ENCODE results near the gene SDR39U1.

The SDR39U1 gene

DNA sequence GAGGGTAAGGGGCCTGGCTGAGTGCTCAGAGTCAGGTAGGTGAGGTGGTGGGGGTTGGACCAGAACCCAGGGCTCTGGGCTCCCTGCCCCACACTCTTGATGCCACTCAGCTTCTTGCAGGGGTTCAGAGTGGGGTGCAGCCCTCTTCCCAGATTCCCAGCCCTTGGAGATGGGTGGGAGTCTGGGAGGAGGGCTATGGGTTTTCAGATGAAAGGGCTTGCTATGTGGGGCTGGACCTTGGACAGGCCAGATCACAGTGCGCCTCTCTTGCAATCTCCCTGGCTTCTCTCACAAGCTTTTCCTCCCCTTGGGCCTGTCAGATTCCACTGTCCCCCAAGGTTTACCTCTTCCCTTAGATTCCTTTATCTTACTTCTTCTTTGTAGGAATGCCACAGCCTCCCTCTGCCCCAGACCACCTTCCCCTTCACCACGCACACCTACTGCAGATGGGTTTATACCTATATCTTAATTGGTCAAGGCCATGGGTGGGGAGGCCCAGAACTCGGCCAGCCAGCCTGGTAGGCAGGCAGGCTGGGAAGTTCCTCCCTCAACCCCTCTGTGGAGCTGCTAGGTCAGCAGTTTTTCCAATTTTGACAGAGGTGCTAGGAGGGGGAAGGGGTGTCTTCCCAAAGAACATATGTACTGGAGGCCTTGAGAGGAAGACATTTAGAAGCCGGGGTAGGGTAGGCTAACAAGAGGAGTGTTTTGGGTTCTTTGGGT, 42.4 kb downstream of the SDR39U1 start:
- TF ChIP-seq, protein P1, sequence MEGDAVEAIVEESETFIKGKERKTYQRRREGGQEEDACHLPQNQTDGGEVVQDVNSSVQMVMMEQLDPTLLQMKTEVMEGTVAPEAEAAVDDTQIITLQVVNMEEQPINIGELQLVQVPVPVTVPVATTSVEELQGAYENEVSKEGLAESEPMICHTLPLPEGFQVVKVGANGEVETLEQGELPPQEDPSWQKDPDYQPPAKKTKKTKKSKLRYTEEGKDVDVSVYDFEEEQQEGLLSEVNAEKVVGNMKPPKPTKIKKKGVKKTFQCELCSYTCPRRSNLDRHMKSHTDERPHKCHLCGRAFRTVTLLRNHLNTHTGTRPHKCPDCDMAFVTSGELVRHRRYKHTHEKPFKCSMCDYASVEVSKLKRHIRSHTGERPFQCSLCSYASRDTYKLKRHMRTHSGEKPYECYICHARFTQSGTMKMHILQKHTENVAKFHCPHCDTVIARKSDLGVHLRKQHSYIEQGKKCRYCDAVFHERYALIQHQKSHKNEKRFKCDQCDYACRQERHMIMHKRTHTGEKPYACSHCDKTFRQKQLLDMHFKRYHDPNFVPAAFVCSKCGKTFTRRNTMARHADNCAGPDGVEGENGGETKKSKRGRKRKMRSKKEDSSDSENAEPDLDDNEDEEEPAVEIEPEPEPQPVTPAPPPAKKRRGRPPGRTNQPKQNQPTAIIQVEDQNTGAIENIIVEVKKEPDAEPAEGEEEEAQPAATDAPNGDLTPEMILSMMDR (IDR thresholded peaks at IDR 0.05; ENCODE audit: low read depth, low read length), result no peak
- peak overlapping the region; percentile 60 for H3K4me3 ChIP-seq (ENCODE audit: low read depth, low read length)
- in situ Hi-C loops (cut with HindIII; ENCODE audit: low sequenced_read_pairs), result no loop called here
- DNase-seq (ENCODE audit: low read depth, low spot score), result no peak

DNA sequence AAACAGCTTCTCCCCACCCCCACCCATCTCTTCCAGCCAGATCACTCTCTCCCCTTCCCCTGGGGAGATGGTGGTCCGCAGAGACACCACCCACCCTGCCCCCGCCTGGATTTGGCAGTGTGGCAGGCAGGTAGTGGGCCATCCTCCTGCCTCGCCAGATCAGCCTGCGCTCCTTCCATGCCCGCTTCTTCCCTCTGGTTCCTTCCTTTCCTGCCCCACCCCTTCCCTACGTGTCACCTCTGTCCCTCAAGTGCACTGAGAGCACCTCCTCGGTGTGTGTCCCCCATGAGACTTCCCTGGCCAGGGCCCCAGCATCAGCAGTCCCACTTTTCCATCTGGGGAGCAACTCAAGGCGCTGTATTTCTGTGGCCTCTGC, 43.1 kb downstream of the SDR39U1 start:
- H3K4me3 ChIP-seq (ENCODE audit: low read depth, low read length), result peak overlapping the region; percentile 60
- DNase-seq (ENCODE audit: low read depth, low spot score), result no peak
- in situ Hi-C loops (cut with HindIII; ENCODE audit: low sequenced_read_pairs), result no loop called here

DNA sequence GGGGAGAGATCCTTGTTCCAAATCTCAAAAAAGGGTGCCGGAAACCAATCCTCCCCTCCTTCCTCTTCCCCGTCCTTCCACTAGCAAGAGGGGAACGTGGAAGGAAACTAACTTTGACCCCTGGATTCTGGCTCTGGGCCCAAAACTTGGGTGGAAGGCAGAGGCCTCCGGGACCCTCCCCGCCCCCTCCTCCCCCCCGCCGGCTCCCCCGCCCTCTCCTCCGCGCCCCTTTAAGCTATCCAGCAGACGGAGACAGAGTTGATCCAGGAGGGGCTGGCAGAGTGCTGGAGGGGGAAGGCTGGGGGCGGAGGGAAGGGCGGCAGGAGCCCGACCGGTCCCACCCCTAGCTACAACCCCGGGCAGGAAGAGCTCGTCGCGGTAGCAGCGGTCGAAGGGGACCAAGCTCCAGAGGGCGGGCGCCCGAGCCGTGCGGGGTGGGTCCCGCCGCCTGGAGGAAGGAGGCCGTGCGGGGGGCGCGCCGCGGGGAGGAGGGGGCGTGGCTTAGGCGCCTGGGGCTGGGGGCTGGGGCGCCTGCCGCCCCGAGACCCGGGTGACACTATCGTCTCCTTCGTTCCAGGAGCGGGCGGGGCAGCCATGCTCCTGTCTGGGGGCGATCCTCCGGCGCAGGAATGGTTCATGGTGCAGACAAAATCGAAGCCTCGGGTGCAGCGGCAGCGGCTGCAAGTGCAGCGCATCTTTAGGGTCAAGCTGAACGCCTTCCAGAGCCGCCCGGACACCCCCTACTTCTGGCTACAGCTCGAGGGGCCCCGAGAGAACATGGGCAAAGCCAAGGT, 43.7 kb downstream of the SDR39U1 start, which contains the start of gene NYNRIN:
NYNRIN (plus strand) TSS at position 351 of the 794 bp plus-strand sequence; CDS start at position 595, 244 bp downstream.
- in situ Hi-C loops (cut with HindIII; ENCODE audit: low sequenced_read_pairs), result no loop called here
- TF ChIP-seq, protein P1 (IDR thresholded peaks at IDR 0.05; ENCODE audit: low read depth, low read length), result no peak
- DNase-seq (ENCODE audit: low read depth, low spot score), result peak; percentile 24
- peak within 1 kb of the TSS; percentile 60 for H3K4me3 ChIP-seq (ENCODE audit: low read depth, low read length)

More for the DNA sequence above, 43.1 kb downstream of the SDR39U1 start:
- TF ChIP-seq, protein P1 (IDR thresholded peaks at IDR 0.05; ENCODE audit: low read depth, low read length), result no peak

DNA sequence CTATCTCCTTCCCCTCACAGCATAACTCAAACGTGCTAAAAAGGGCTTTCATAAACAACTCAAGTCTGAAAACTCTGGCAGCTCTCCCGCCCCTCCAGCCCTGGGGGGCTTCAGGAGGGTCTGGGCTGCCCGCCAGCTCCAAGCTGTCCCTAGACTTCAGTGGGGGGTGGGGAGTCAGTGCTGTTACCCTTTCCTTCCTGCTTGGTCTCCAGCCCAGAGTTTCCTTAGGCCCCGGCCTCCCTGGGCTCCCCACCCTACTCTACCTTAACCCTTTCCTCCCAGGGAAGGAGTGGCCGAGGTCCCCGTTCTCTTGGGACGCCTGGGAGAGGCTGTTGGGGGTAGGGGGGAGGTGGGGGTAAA, 44.3 kb downstream of the SDR39U1 start:
- peak; percentile 24 for DNase-seq (ENCODE audit: low read depth, low spot score)
- peak overlapping the region; percentile 60 for H3K4me3 ChIP-seq (ENCODE audit: low read depth, low read length)

DNA sequence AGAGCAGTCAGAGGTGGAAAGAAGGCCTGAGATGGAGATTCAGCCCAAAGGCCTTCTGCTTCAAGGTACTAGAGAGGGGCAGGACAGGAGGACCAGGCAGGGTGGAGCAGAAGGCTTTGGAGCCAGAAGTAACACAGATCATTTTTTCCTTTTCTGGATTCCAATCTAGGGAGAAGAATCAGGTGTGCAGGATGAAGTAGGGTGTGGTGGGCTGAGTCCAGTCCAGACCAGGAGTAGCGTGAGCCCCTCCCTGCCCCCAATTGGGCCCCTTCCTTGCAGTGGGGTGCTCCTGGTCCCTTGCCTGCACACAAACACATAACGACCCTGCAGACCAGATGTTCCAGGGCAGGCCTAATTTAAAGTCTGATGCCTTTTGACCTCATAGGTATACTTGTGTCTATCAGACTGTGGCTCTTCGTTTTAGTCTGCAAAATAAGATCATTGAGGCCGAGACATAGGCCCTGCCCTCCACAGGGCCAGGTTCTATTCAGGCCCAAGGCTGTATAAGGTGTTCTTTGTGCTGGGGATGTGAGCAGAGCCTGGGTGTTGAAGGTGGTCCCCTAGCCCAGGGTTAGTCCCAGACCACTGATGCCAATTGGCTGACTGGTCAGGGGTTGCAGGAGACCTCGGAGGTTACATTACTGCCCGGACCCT, 44.8 kb downstream of the SDR39U1 start:
- TF ChIP-seq, protein P1 (IDR thresholded peaks at IDR 0.05; ENCODE audit: low read depth, low read length), result no peak
- no peak for DNase-seq (ENCODE audit: low read depth, low spot score)
- in situ Hi-C loops (cut with HindIII; ENCODE audit: low sequenced_read_pairs), result no loop called here
- H3K4me3 ChIP-seq (ENCODE audit: low read depth, low read length), result no peak overlapping the region

More for the DNA sequence above, 44.3 kb downstream of the SDR39U1 start:
- in situ Hi-C loops (cut with HindIII; ENCODE audit: low sequenced_read_pairs), result no loop called here
- TF ChIP-seq, protein P1 (IDR thresholded peaks at IDR 0.05; ENCODE audit: low read depth, low read length), result no peak

All from astrocyte of the spinal cord (primary cell).